ENCODE data around the gene CKS1B. TPM values are rescaled to one million over a fixed set of nuclear protein-coding genes. Genes with fewer than 3 reads are reported as not detected.
"Not testable (repeated sequence)": the region's sequence is repeated elsewhere in the genome, so short reads cannot be mapped to it uniquely, and the experiment has no call there.

Gene CKS1B
- polyA plus RNA-seq, 3 donors from 2014 or later, result 59.5 to 82.7 (median 67.5) TPM

DNA sequence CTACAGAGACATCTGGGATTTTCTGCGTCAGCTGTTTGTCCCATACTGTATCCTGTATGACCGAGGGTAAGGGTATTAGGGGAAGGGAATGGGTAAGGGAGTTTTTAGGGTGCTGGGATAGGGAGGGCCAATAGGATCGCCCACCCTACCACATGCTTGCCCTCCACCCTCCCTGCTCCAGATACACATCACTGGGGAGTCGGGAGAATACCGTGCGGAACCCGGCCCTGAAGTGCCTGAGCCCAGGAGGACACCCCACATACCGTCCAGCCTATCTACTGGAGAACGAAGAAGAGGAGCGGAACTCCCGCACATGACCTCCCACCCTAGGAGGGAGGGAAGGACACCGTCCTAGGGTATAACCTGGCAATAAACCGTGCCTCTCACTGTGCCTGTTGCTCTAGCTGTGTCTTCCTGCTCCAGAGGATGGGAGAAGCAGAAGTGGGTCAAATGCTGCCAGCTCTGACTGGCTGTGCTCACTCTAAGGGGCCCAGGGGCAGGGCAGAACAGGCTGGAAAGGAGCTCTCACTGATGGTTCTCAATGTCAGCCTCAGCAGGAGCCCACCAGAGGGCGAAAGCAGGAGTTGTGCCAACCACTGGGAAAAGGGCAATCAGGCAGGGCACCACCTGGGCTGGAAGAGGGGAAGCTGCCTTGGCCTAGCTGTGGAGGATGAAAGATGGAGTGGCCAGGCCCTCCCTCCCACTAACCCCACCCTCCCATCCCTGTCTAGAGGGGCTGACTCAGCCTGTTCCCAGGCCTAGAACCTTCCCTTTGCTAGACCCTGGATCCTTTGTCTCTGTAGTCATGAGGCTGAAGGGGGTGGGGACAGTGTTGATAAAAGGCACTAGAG lies 18.5 kb downstream of the CKS1B start:
- Mint-ChIP-seq H3K27me3 (ENCODE audit: low read depth in 3 of 3) (peaks cover 0 to 6% (median 2%) of the 10 kb centered on the region in 3 donors), H3K9me3 (no peaks in the 10 kb centered on the region), H3K4me3 (no peak overlapping the region), H3K4me1 (peaks cover 6 to 19% of the 10 kb centered on the region in 2 donors), H3K27ac (no peak overlapping the region), H3K36me3 (peaks cover 0 to 15% (median 3%) of the 10 kb centered on the region in 3 donors)
- DNase-seq, result no peak

DNA sequence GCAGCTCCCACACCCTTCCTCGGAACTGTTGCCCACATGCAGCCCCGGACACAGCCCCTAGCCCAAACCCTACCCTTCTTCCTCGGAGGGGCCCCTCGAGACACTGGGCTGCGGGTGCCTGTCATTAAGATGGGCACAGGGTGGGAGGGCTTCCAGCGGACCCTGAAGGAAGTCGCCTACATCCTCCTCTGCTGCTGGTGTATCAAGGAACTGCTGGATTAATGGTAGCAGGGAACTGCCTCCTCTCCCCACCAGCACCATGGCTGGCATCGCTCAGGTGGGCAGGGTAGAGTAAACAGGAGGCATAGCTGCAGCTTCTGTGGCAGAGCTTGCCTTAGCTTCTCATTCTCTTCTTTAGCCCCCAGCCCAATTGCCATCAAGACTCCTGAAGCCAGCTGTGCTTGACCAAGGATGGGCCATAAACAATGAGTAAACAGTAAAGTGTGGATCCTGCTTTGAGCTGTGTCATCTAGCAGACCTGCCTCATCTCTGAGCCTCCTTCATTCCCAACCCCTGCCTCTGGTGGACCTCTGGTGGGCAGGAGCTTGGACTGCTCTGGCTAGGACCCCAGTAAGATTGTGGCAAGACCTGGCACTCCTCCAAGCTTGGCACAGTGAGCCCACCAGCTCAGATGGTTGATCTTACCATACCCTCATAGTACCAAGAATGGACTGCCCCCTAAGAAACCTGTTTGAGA lies 19.2 kb downstream of the CKS1B start, which contains the start of gene LENEP:
TSS of gene LENEP (plus strand) at position 15 of the 697 bp plus-strand sequence. CDS start at position 37, 22 bp downstream.
- Mint-ChIP-seq H3K4me1 (peaks cover 10 to 13% of the 10 kb centered on the region in 2 donors), H3K27me3 (ENCODE audit: low read depth in 3 of 3) (peaks cover 0 to 6% (median 2%) of the 10 kb centered on the region in 3 donors), H3K27ac (no peak within 1 kb of the TSS), H3K4me3 (no peak within 1 kb of the TSS), H3K36me3 (peaks cover 0 to 9% (median 3%) of the 10 kb centered on the region in 3 donors), H3K9me3 (no peaks in the 10 kb centered on the region)
- no peak for DNase-seq

DNA sequence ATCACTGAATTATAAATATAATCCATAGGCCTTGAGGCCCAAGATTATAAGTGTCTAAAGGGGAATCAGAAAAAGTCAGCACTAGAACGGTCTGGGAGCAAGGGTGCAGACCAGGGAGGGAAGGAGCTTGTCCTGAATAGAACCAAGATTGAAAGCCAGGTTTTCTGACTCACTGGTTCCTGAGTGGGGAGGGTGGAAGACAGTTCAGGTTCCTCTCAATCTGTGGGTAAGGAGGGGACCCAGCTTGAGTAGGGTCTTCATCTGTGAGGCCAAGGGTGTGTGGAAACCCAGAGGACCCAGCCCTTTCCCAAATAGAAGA lies 19.7 kb downstream of the CKS1B start:
- no peak for DNase-seq
- H3K36me3 Mint-ChIP-seq, result peaks cover 0 to 4% (median 0%) of the 10 kb centered on the region in 3 donors
- H3K27me3 Mint-ChIP-seq (ENCODE audit: low read depth in 3 of 3), result peaks cover 0 to 4% (median 2%) of the 10 kb centered on the region in 3 donors
- H3K27ac Mint-ChIP-seq, result no peak overlapping the region
- H3K9me3 Mint-ChIP-seq, result no peaks in the 10 kb centered on the region
- H3K4me1 Mint-ChIP-seq, result peaks cover 11 to 13% of the 10 kb centered on the region in 2 donors
- no peak overlapping the region for H3K4me3 Mint-ChIP-seq

DNA sequence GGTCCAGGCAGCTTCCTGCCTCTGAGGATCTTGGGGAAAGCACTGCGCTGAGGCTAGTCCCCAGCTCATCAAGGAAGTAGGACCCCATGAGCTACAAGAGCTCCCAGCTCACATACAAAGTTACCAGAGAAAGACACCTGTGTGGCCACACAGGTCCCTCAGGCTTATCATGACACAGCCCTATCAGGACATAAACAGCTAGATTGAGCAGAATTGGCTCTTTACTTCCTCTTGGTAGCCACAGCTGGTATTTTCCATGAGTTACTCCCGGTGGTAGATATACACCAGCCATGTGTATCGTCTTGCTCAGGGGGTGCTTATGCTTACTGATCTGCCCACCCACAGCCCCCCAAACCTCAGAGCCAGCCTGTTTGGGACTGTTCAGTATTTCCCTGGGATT lies 20.1 kb downstream of the CKS1B start:
- Mint-ChIP-seq H3K9me3 (no peaks in the 10 kb centered on the region), H3K27ac (no peak overlapping the region), H3K4me3 (no peak overlapping the region), H3K27me3 (ENCODE audit: low read depth in 3 of 3) (peaks cover 0 to 4% (median 2%) of the 10 kb centered on the region in 3 donors), H3K4me1 (peaks cover 11 to 12% of the 10 kb centered on the region in 2 donors), H3K36me3 (peaks cover 0 to 3% (median 0%) of the 10 kb centered on the region in 3 donors)
- no peak for DNase-seq

DNA sequence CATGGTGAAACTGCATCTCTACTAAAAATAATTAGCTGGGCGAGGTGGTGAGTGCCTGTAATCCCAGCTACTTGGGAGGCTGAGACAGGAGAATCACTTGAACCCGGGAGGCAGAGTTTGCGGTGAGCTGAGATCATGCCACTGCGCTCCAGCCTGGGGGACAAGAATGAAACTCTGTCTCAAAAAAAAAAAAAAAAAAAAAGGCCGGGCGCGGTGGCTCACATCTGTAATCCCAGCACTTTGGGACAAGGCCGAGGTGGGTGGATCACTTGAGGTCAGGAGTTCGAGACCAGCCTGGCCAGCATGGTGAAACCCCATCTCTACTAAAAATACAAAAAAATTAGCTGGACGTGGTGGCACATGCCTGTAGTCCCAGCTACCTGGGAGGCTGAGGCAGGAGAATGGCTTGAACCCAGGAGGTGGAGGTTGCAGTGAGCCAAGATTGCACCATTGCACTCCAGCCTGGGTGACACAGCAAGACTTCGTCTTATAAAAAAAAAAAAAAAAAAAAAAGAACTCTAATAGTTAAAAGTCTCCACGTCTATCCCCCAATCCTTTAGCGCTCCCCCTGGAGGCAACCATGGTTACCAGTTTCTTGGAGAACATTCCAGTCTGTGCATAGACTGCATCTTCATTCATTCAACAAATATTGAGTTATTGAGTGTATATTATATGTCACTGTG lies 21.0 kb downstream of the CKS1B start:
- not testable (repeated sequence) for H3K27me3 Mint-ChIP-seq (ENCODE audit: low read depth in 3 of 3); H3K36me3 Mint-ChIP-seq; H3K27ac Mint-ChIP-seq; H3K4me3 Mint-ChIP-seq; H3K9me3 Mint-ChIP-seq; DNase-seq
- peaks cover 17 to 18% of the 10 kb centered on the region in 2 donors for H3K4me1 Mint-ChIP-seq

DNA sequence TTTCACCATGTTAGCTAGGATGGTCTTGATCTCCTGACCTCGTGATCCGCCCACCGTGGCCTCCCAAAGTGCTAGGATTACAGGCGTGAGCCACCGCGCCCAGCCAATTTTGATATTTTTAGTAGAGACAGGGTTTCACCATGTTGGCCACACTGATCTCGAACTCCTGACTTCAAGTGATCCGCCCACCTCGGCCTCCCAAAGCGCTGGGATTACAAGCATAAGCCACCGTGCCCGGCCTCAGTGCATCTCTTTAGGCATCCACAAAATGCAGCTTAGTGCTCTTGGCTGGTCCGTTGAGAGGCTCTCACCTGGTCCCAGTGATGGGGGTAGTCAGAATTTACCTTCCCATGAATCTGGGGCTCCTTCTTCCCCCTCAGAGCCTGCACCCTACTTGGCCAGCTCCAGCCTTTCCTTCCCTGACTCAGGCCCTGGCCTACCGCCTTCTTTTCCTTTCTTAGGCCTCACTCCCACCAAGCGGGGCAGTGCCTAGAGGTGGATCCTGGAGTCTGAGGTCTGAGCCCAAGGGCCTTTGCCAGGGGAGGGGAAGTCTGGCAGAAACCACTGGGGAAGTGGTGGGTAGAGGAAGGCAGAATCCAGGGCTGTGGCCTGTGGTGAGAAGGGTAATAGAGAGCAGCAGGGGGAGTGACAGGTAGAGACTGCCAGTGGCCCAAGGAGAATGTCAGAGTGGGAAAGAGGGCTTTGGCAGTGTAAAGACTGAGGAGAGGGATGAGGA lies 22.7 kb downstream of the CKS1B start:
- Mint-ChIP-seq H3K4me1 (peaks cover 17 to 18% of the 10 kb centered on the region in 2 donors), H3K36me3 (no peaks in the 10 kb centered on the region), H3K27ac (no peak overlapping the region), H3K4me3 (no peak overlapping the region), H3K27me3 (ENCODE audit: low read depth in 3 of 3) (peaks cover 0 to 9% (median 6%) of the 10 kb centered on the region in 3 donors), H3K9me3 (no peaks in the 10 kb centered on the region)
- no peak for DNase-seq

DNA sequence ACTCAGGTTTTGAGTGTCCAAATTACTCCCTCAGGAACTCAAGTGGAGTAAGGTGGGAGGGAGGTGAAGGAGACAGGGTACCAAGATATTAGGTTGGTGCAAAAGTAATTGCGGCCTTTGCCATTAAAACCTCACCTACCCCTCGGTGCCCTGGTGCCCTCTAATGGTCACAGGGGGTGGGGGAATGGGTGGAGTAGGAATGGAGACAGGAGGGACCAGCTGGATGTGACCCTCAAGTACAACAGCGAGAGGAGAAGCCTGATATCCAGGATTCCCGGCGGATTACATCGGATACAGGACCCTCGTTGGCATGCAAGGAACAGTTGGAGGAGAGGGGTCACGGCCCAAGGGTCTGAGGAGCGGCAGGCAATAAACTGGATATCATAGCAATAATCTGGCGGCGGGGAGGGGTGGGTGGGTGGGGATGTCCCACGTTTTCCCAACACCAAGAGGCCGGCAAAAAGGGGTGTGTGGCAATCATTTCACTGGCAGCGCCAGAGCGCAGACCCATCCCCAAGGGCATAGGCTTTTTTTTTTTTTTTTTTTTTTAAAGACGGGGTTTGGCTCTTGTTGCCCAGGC lies 23.8 kb downstream of the CKS1B start:
- Mint-ChIP-seq H3K27ac (peak overlapping the region in 1 of 6 donors; percentile 40), H3K4me3 (peak overlapping the region in 2 of 5 donors; percentile 26 to 42), H3K36me3 (no peaks in the 10 kb centered on the region), H3K9me3 (no peaks in the 10 kb centered on the region), H3K27me3 (ENCODE audit: low read depth in 3 of 3) (peaks cover 0 to 10% (median 4%) of the 10 kb centered on the region in 3 donors), H3K4me1 (peaks cover 18 to 20% of the 10 kb centered on the region in 2 donors)
- DNase-seq, result no peak

DNA sequence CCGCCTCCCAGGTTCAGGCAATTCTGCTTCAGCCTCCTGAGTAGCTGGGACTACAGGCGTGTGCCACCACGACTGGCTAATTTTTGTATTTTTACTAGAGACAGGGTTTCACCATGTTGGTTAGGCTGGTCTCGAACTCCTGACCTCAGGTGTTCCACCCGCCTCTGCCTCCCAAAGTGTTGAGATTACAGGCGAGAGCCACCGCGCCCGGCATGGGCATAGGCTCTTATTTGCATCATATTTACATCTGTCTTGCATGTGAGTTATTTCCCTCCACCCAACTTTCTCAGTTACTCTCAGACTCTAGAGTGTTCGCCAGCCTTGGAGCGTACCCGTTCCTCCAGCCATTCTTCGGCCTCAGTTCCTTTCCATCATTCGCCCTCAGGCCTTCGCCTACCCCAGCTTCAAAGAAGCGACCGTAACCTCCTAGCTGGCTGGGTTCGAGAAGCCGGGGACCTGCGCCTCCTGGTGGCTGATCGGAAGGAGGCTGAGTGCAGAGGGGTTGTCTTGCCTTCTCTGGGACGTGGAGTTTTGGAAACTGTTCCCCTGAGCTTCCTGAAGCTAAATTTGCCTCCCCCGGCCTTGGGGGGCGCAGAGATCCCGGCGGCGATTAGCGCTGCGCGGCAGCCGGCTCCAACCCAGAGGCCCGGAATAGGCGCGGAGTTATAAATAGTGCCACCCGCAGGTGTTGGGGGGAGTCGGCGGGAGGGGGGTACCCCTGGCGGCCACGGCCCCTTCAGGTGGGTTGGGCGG lies 24.5 kb downstream of the CKS1B start:
- peaks cover 25% of the 10 kb centered on the region in 2 donors for H3K4me1 Mint-ChIP-seq
- H3K36me3 Mint-ChIP-seq, result no peaks in the 10 kb centered on the region
- H3K27ac Mint-ChIP-seq, result peak overlapping the region; percentile 38 to 93 (median 52)
- peak; percentile 47 to 53 (median 48) for DNase-seq
- H3K9me3 Mint-ChIP-seq, result no peaks in the 10 kb centered on the region
- H3K4me3 Mint-ChIP-seq, result peak overlapping the region; percentile 74 to 86 (median 82)
- peaks cover 0 to 10% (median 3%) of the 10 kb centered on the region in 3 donors for H3K27me3 Mint-ChIP-seq (ENCODE audit: low read depth in 3 of 3)

DNA sequence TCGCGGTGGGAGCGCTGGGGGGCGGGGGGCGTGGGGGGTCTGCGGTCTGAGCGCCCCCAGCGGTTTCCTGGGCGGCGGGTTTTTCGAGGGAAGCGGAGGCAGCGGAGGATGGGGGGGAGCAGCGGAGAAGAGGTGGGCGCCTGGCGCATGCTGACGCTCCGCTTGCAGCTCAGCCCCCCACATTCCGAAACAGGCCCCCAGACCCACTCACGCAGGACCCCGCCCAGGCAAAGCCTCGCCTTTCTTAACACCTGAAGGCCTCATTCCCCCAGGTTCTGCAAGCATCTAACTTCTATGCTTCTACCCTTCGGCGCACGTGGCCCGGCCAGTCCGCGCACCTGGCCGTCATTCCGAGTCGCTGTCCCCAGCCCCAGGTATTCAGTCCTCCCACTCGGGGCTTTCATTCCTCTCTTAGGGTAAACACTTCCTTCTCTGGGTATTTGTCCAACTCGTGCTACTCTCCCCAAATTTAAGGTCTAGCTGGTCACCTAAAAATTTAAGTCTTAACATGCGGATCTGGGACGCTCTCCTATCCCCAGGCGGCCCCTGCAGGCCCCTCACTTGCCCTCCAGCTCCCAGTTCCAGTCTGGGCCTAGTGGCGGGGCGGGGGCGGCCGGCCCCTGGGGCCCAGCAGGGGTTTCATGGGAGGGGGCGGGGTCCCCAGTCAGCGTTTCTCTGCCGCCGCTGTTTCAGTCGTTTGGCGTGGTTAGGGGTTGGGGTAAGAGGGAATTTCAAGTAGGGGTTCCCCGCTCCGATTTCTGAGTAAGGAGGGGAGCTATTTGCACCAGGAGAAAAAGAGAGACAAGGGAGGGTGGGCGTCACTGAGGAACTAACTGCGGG lies 25.3 kb downstream of the CKS1B start:
- H3K4me1 Mint-ChIP-seq, result peaks cover 32 to 33% of the 10 kb centered on the region in 2 donors

DNA sequence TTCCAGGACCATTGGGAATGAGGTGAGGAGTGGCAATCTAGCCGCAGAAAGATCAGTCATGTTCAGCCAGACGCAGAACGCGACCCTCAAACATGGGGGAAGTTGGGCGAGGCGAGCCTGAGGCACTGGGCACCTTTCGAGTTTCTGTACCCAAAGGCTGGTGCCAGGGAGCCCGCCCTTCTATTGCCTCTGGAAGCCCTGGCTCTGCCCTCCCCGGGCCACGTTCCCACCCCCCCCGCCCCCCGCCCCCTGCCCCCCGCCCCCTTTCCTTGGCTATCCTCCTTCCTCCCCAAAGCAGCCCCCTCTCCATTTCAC lies 25.9 kb downstream of the CKS1B start:
- peak overlapping the region; percentile 85 to 97 (median 87) for H3K4me3 Mint-ChIP-seq
- no peaks in the 10 kb centered on the region for H3K9me3 Mint-ChIP-seq
- peaks cover 2 to 10% (median 2%) of the 10 kb centered on the region in 3 donors for H3K27me3 Mint-ChIP-seq (ENCODE audit: low read depth in 3 of 3)
- no peaks in the 10 kb centered on the region for H3K36me3 Mint-ChIP-seq
- peak overlapping the region; percentile 66 to 91 (median 84) for H3K27ac Mint-ChIP-seq
- H3K4me1 Mint-ChIP-seq, result peaks cover 35 to 37% of the 10 kb centered on the region in 2 donors
- no peak for DNase-seq

More for the DNA sequence above, 25.3 kb downstream of the CKS1B start:
- Mint-ChIP-seq H3K36me3 (no peaks in the 10 kb centered on the region), H3K4me3 (peak overlapping the region; percentile 84 to 90 (median 85)), H3K9me3 (no peaks in the 10 kb centered on the region), H3K27me3 (ENCODE audit: low read depth in 3 of 3) (peaks cover 2 to 10% (median 2%) of the 10 kb centered on the region in 3 donors), H3K27ac (peak overlapping the region; percentile 40 to 91 (median 82))
- DNase-seq, result no peak

DNA sequence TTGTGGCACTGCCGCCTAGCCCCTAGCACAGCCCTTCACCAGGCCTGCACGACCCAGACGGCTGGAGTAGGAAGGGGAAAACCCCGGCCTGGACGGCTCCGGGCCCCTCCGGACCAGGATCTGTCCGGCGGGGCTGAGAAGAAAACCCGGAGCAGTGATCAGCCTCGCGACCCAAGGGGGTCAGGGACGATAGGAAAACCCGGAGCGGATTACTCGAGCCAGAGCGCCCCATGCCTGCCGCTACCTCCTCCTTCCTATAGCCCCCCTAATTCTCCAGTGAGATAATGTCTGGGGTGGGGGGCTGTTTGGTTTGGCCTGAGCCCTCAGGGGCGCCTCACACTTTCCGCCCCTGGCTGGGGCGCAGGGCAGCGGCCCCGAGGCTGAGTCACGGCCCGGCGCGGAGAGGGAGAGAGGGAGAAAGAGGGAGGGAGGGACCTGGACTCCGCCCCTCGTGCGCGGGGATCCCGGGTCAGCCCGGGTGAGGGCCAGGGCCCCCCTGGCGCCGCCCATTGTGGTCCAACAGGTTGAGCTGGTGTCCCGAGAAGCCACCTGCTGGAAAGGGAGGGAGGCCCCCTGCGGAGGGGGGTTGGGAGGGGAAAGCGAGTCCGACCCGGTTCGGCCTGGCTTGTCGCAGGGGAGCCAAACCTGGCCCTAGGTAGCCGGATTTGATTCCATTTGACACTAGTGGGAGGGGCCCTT lies 26.4 kb downstream of the CKS1B start:
- H3K27ac Mint-ChIP-seq, result peak overlapping the region; percentile 79 to 89 (median 86)
- H3K4me3 Mint-ChIP-seq, result peak overlapping the region; percentile 86 to 97 (median 93)
- peaks cover 41 to 42% of the 10 kb centered on the region in 2 donors for H3K4me1 Mint-ChIP-seq
- no peaks in the 10 kb centered on the region for H3K9me3 Mint-ChIP-seq
- no peaks in the 10 kb centered on the region for H3K36me3 Mint-ChIP-seq
- peaks cover 2 to 10% (median 2%) of the 10 kb centered on the region in 3 donors for H3K27me3 Mint-ChIP-seq (ENCODE audit: low read depth in 3 of 3)
- peak; percentile 73 to 79 (median 77) for DNase-seq
